Measurements from ENCODE around the gene C9orf50. TPM values are rescaled to one million over a fixed set of nuclear protein-coding genes. Genes with fewer than 3 reads are reported as not detected.

The C9orf50 gene
- total RNA-seq, 1 experiment from 2014 or later: not detected

DNA sequence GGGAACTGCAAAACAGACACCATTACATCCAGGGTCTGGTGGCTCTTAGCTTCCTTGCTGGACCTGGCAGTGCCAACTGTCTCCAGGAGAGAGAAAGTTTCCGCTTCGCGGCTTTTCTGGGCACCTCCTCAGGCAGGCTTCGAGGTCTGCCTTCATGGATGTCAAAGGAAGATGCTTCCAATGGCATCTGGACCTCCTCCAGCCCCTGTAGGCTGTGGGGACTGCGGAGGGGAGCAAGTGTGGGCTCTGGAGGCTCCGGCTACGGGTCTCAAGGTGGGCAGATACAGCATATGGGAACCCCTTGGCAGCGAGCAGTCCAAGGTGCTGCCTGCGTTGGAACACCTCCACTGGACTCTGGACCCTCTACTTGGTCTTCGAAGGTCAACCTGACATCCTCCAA lies 6.0 kb downstream of the C9orf50 start:
- Histone ChIP-seq H2BK120ac (ENCODE audit: low read depth, low read length, poor library complexity, severe bottlenecking) (no peak overlapping the region), H3K56ac (ENCODE audit: insufficient read length, low read depth, low read length) (no peak overlapping the region), H2BK15ac (ENCODE audit: low read depth, low read length) (no peak overlapping the region), H3K27ac (ENCODE audit: insufficient read length, low read depth, low read length) (no peak overlapping the region), H3K4ac (ENCODE audit: low read depth, low read length) (no peak overlapping the region), H3T11ph (ENCODE audit: low read length) (no peak overlapping the region), H2BK5ac (ENCODE audit: insufficient read length, low read length) (no peak overlapping the region), H4K8ac (replicated peaks; ENCODE audit: insufficient read length, low read depth, low read length) (no peak overlapping the region), H2BK20ac (ENCODE audit: low read depth, low read length, poor library complexity, severe bottlenecking) (no peak overlapping the region), H3K4me2 (ENCODE audit: insufficient read depth, insufficient read length, low read length) (no peak overlapping the region), H3K79me2 (ENCODE audit: insufficient read depth, low read length) (no peaks in the 10 kb centered on the region), H3K18ac (ENCODE audit: insufficient read length, low read depth, low read length) (no peak overlapping the region), H3K79me1 (ENCODE audit: insufficient read depth, low read depth, low read length, poor library complexity, severe bottlenecking) (no peaks in the 10 kb centered on the region), H3K27me3 (ENCODE audit: insufficient read depth, low read length) (peaks cover 10% of the 10 kb centered on the region), H4K5ac (ENCODE audit: insufficient read length, low read depth, low read length) (no peak overlapping the region), H3K4me1 (ENCODE audit: insufficient read depth, low read length) (no peaks in the 10 kb centered on the region), H4K91ac (ENCODE audit: insufficient read length, low read depth, low read length) (no peak overlapping the region), H4K20me1 (ENCODE audit: control insufficient read depth, insufficient read depth, insufficient read length) (no peaks in the 10 kb centered on the region), H3K9ac (ENCODE audit: extremely low read depth, insufficient read length, low read length) (no peak overlapping the region), H3K14ac (ENCODE audit: insufficient read depth, low read length) (no peak overlapping the region), H3K23me2 (ENCODE audit: insufficient read length, low read depth, low read length, poor library complexity, severe bottlenecking) (peaks cover under 1% of the 10 kb centered on the region), H2AK5ac (ENCODE audit: insufficient read length, low read length) (no peak overlapping the region), H2BK12ac (ENCODE audit: insufficient read length, low read depth, low read length) (no peak overlapping the region), H3K9me3 (ENCODE audit: control insufficient read depth, low read depth, low read length) (no peaks in the 10 kb centered on the region), H2AFZ (ENCODE audit: low read length) (no peak overlapping the region), H3K23ac (ENCODE audit: insufficient read length, low read depth, low read length) (no peak overlapping the region)
- TF ChIP-seq, protein P1, sequence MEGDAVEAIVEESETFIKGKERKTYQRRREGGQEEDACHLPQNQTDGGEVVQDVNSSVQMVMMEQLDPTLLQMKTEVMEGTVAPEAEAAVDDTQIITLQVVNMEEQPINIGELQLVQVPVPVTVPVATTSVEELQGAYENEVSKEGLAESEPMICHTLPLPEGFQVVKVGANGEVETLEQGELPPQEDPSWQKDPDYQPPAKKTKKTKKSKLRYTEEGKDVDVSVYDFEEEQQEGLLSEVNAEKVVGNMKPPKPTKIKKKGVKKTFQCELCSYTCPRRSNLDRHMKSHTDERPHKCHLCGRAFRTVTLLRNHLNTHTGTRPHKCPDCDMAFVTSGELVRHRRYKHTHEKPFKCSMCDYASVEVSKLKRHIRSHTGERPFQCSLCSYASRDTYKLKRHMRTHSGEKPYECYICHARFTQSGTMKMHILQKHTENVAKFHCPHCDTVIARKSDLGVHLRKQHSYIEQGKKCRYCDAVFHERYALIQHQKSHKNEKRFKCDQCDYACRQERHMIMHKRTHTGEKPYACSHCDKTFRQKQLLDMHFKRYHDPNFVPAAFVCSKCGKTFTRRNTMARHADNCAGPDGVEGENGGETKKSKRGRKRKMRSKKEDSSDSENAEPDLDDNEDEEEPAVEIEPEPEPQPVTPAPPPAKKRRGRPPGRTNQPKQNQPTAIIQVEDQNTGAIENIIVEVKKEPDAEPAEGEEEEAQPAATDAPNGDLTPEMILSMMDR (conservative IDR thresholded peaks at IDR 0.05): no peak
- Mint-ChIP-seq H3K36me3 (ENCODE audit: insufficient read depth in 1 of 3, low read depth in 3 of 3) (no peaks in the 10 kb centered on the region; a peak in 2 of 7 replicates), H3K27ac (no peak overlapping the region; a peak in 1 of 7 replicates), H3K27me3 (ENCODE audit: low read depth) (peaks cover 66% of the 10 kb centered on the region), H3K4me1 (peaks cover 9% of the 10 kb centered on the region in 2 experiments), H3K4me3 (no peak overlapping the region), H3K9me3 (peaks cover 0 to 7% of the 10 kb centered on the region in 2 experiments; a peak in 3 of 5 replicates)
- WGBS (ENCODE audit: extremely low coverage, insufficient read length, low lambda C conversion rate): no CpG with 5 or more reads among the region's 10 CpGs
- DNase-seq: no peak

Data from H9 (cell line).